ENCODE results near the gene FOXJ2.
"Not testable (repeated sequence)": the region's sequence is repeated elsewhere in the genome, so short reads cannot be mapped to it uniquely, and the experiment has no call there.

FOXJ2 gene

GRCh38 chr12:8065991-8066594 lies 33.6 kb downstream of the FOXJ2 start, which contains the start of gene C3AR1:
TSS of gene C3AR1 (minus strand) at chr12:8066359. CDS start at chr12:8060185, 6,174 bp downstream.
- no peak for DNase-seq (ENCODE audit: low read depth)

DNA sequence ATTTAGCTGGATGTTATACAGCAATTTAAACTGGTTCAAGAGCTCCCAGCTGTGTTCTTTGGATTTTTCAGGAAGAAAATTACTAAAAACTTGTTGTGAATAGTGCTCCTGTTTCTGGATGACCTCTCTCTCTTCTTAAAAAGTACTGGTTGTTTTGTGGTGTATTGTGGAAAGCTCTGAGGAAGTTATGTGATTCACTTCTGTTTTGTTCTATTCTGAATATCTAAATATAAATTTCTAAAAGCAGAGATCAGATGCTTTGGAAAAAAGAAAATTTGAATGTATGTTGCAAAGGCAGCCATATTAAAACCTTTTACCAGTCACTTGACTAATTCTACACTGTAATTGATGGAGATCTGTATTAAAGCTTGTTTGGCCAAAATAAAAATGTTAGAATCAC lies 37.1 kb downstream of the FOXJ2 start:
- no peak for DNase-seq (ENCODE audit: low read depth)

DNA sequence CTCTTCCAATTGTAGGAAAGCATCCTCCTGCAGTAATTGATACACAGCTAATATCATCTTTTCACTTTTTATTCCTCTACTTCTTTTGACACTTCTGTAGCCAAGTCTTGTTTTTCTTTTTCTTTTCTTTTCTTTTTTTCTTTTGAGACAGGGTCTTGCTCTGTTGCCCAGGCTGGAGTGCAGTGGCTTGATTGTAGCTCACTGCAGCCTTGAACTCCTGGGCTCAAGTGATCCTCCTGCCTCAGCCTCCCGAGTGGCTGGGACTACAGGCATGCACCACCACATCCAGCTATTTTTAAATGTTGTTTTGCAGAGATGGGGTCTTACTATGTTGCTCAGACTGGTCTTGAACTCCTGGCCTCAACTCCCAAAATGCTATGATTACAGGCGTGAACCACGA lies 39.3 kb downstream of the FOXJ2 start:
- DNase-seq (ENCODE audit: low read depth), result not testable (repeated sequence)

DNA sequence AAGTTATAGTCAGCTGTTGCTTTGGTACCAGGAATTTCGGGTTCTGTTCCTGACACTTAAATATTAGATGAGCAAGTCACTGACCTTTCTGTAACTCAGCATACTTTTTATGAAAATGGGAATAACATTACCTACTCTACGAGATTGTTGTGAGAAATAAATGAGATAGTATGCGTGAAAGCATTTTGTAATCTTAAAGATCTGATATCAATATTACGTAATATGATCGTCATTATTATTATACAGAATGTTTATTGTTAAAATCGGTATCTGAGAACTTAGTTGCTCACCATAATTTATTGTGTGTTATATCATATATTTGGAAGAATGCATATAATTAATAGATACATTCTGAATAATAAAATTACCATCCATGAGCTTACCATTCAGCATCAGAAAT lies 43.4 kb downstream of the FOXJ2 start:
- no peak for DNase-seq (ENCODE audit: low read depth)

DNA sequence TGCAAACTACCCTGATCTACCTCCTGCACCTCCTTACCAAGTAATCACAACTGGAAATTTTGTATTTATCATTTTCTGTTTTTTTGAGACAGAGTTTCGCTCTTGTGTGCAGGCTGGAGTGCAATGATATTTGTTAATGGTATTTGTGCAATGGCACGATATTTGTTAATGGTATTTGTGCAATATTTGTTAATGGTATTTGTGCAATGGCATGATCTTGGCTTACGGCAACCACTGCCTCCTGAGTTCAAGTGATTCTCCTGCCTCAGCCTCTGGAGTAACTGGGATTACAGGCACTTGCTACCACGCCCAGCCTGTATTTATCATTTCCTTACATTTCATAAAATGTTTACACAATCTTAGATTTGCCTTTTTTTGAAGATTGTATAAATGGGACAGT lies 43.9 kb downstream of the FOXJ2 start:
- DNase-seq (ENCODE audit: low read depth), result no peak

DNA sequence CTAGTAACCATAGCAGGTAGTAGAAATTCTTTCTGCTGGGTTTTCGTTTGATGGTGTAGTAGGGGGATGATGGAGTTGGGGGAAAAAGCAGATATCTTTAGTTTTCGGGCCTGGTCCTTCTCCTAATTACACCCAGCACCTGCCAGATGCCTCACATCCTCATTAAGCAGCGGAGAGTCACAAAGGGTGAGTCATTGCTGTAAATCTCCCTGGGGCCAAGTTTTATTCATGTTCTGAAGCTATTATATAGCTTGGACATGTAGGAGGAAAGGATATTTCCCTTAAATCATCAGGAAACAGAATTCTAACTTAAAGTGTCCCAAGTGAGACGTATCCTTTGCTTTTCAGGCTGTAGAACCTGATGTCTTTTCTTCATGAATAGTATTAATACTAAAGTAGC lies 44.7 kb downstream of the FOXJ2 start:
- no peak for DNase-seq (ENCODE audit: low read depth)

GRCh38 chr12:8078398-8078797 lies 45.9 kb downstream of the FOXJ2 start:
- DNase-seq (ENCODE audit: low read depth), result peak; percentile 36

DNA sequence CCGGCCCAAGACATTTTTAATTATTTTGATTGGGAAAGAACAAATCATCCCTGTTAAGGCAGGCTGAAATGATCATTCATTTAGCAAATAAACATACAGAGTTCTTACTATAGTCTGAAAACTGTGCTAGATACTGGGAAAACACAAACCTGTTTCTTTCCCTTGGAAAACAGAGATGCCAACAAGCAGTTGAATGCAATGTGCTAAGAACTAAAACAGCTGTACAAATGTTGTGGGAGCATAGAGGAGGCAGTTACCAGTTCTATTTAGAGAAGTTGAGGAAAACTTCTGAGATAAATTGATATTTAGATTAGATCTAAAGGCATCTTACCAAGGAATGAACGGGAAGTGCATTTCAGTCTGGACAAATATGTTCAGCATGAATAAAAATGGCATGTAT lies 46.4 kb downstream of the FOXJ2 start:
- no peak for DNase-seq (ENCODE audit: low read depth)

- no peak for DNase-seq (ENCODE audit: low read depth)
Observed at GRCh38 chr12:8080120-8080519, 47.6 kb downstream of the FOXJ2 start.

DNA sequence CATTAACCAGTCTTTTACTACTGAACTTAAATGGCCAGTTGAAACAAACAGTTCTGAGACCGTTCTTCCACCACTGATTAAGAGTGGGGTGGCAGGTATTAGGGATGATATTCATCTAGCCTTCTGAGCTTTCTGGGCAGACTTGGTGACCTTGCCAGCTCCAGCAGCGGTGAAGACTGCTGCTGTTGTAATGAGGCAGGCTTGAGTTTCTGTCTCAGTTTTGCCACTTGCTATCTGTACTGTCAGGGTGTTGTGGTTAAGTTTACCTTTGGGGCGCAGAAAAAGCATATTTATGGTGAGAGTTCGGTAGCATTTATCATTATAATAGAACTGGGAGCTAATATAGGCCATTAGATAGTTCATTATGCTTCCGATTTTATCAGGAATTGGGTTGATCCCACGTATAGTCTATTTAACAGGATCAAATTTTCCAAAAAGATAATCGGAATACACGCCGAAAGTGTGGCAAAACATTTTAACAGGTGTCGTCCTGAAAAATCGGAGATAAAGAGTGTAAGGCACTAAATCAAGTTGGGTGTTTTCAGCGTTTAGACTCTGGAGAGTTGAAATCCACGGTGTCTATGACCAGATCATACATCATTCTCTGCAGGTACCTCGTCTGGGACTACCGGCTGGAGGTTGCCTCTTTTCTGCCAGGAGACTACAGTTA lies 48.9 kb downstream of the FOXJ2 start:
- no peak for DNase-seq (ENCODE audit: low read depth)

DNA sequence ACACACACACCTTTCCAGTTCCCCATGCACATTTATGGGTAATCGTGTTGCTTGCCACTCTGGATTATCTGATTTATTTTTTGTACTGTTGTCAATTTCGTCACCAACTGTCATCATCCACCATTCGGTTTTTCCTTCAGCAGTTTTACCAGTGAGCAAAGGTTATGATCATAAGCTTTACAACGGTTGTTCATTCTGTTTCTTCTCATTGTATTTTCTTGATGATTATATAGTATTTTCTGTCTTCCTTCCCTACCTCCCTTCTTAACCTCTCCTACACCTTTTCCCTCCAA lies 50.2 kb downstream of the FOXJ2 start:
- no peak for DNase-seq (ENCODE audit: low read depth)

- DNase-seq (ENCODE audit: low read depth), result not testable (repeated sequence)
Observed at GRCh38 chr12:8084351-8084750, 51.8 kb downstream of the FOXJ2 start.

- no peak for DNase-seq (ENCODE audit: low read depth)
Observed at GRCh38 chr12:8087666-8088065, 55.1 kb downstream of the FOXJ2 start.

GRCh38 chr12:8088574-8088973 lies 56.1 kb downstream of the FOXJ2 start:
- no peak for DNase-seq (ENCODE audit: low read depth)

DNA sequence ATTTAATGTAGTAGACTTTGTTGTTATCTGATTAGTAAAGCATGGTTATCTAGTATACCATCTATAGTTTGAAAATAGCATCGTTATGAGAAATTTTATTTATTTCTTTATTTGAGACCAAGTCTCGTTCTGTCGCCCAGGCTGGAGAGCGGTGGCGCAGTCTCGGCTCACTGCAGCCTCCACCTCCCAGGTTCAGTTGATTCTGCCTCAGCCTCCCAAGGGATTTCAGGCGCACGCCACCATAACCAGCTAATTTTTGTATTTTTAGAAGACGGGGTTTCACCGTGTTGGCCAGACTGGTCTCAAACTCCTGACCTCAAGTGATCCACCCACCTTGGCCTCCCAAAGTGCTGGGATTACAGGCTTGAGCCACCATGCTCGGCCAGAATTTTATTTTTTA lies 56.8 kb downstream of the FOXJ2 start:
- DNase-seq (ENCODE audit: low read depth), result not testable (repeated sequence)

- DNase-seq (ENCODE audit: low read depth), result no peak
Observed at GRCh38 chr12:8089716-8090115, 57.2 kb downstream of the FOXJ2 start.

- no peak for DNase-seq (ENCODE audit: low read depth)
Observed at GRCh38 chr12:8093291-8093690, 60.8 kb downstream of the FOXJ2 start.

DNA sequence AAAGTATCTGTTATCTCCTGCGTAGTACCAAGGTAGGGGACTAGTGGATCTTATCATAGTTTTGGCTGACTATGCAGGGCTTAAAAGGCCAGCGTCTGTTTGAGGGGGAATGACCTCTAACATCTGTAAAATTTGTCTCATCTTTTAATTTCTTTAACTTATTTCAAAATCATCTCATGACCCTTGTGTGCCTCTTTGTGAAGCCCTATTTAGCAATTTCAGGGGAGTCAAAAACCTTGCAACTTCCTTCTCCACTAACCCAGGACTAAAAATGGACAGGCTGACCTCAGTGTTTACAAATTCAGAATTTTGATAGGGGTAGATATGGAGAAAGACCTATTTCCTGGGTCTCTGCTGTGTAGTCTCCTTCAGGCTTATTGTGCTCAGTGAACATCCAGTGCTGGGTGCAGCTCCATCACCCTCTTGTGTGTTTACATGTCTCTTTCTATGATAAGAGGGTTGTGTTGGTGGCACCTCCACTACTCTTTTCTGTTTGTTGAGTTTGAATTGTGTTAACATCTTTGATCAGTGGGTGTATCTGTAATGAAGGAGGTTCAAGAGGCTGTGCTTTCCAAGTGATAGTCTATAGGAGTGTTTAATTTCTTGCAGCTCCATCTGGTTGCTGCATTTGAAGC lies 63.9 kb downstream of the FOXJ2 start:
- DNase-seq (ENCODE audit: low read depth), result no peak

- no peak for DNase-seq (ENCODE audit: low read depth)
Observed at GRCh38 chr12:8099235-8099634, 66.7 kb downstream of the FOXJ2 start.

Data from activated T-cell treated with anti-CD3 and anti-CD28 coated beads for 48 hours (primary cell).